ENCODE measurements around the gene UST. TPM values are rescaled to one million over a fixed set of nuclear protein-coding genes. Genes with fewer than 3 reads are reported as not detected.
A peak's percentile ranks its signal among the peaks of the same experiment; 100 is the strongest.

Gene UST
- total and polyA plus RNA-seq, 2 experiments from 2014 or later: 8.0 to 11.7 TPM

- no peak overlapping the region for H2AFZ ChIP-seq
- H3K27me3 ChIP-seq: no peaks in the 10 kb centered on the region
- H3K9me2 ChIP-seq (replicated peaks; ENCODE audit: insufficient read depth): no peaks in the 10 kb centered on the region
- no peak for TF ChIP-seq EZH2phosphoT487 (IDR thresholded peaks at IDR 0.05; ENCODE audit: low read depth, severe bottlenecking, unreplicated experiment)
- no peak for TF ChIP-seq CTCF (IDR thresholded peaks at IDR 0.05; ENCODE audit: poor library complexity)
- TF ChIP-seq EZH2 (IDR thresholded peaks at IDR 0.05; ENCODE audit: borderline replicate concordance): no peak
- no peak overlapping the region for H3K4me3 ChIP-seq
- H3K79me2 ChIP-seq: peaks cover 47% of the 10 kb centered on the region
- peak overlapping the region; percentile 68 for H3K4me2 ChIP-seq
- peaks cover 9% of the 10 kb centered on the region for H3K4me1 ChIP-seq (ENCODE audit: insufficient read depth)
- DNase-seq (ENCODE audit: low spot score): no peak
- no peak overlapping the region for H3K27ac ChIP-seq
- H4K20me1 ChIP-seq (ENCODE audit: insufficient read depth, poor library complexity, severe bottlenecking): no peaks in the 10 kb centered on the region
- H3K9me3 ChIP-seq (ENCODE audit: low read depth): peaks cover 4% of the 10 kb centered on the region
- WGBS (ENCODE audit: low lambda C conversion rate, missing lambda C conversion rate): 92% methylated on average over 1 of the region's 1 CpG
- no peaks in the 10 kb centered on the region for H3K36me3 ChIP-seq (replicated peaks; ENCODE audit: insufficient read depth, low read depth)
Observed at GRCh38 chr6:148760258-148760534, 13.4 kb downstream of the UST start.

- H3K79me2 ChIP-seq: peaks cover 46% of the 10 kb centered on the region
- peaks cover 9% of the 10 kb centered on the region for H3K4me1 ChIP-seq (ENCODE audit: insufficient read depth)
- no peak overlapping the region for H3K4me3 ChIP-seq
- H2AFZ ChIP-seq: peak overlapping the region; percentile 27
- no peaks in the 10 kb centered on the region for H3K36me3 ChIP-seq (replicated peaks; ENCODE audit: insufficient read depth, low read depth)
- no peaks in the 10 kb centered on the region for H3K27me3 ChIP-seq
- peaks cover 4% of the 10 kb centered on the region for H3K9me3 ChIP-seq (ENCODE audit: low read depth)
- peak overlapping the region; percentile 77 for H3K27ac ChIP-seq
- DNase-seq (ENCODE audit: low spot score): peak; percentile 55
- H3K4me2 ChIP-seq: peak overlapping the region; percentile 68
- no peaks in the 10 kb centered on the region for H3K9me2 ChIP-seq (replicated peaks; ENCODE audit: insufficient read depth)
- no peaks in the 10 kb centered on the region for H4K20me1 ChIP-seq (ENCODE audit: insufficient read depth, poor library complexity, severe bottlenecking)
- no peak for TF ChIP-seq EZH2 (IDR thresholded peaks at IDR 0.05; ENCODE audit: borderline replicate concordance)
- no peak for TF ChIP-seq EZH2phosphoT487 (IDR thresholded peaks at IDR 0.05; ENCODE audit: low read depth, severe bottlenecking, unreplicated experiment)
- no peak for TF ChIP-seq CTCF (IDR thresholded peaks at IDR 0.05; ENCODE audit: poor library complexity)
- WGBS (ENCODE audit: low lambda C conversion rate, missing lambda C conversion rate): 27% methylated on average over 14 of the region's 14 CpGs
Observed at GRCh38 chr6:148760568-148761526, 14.0 kb downstream of the UST start.

- Histone ChIP-seq H4K20me1 (ENCODE audit: insufficient read depth, poor library complexity, severe bottlenecking) (no peaks in the 10 kb centered on the region), H3K4me3 (no peak overlapping the region), H3K27ac (peak overlapping the region; percentile 77), H2AFZ (no peak overlapping the region), H3K9me2 (replicated peaks; ENCODE audit: insufficient read depth) (no peaks in the 10 kb centered on the region), H3K9me3 (ENCODE audit: low read depth) (peaks cover 4% of the 10 kb centered on the region), H3K79me2 (peaks cover 52% of the 10 kb centered on the region), H3K27me3 (no peaks in the 10 kb centered on the region), H3K36me3 (replicated peaks; ENCODE audit: insufficient read depth, low read depth) (no peaks in the 10 kb centered on the region), H3K4me2 (peak overlapping the region; percentile 68), H3K4me1 (ENCODE audit: insufficient read depth) (peaks cover 9% of the 10 kb centered on the region)
- TF ChIP-seq CTCF (IDR thresholded peaks at IDR 0.05; ENCODE audit: poor library complexity): no peak
- TF ChIP-seq EZH2 (IDR thresholded peaks at IDR 0.05; ENCODE audit: borderline replicate concordance): no peak
- no peak for TF ChIP-seq EZH2phosphoT487 (IDR thresholded peaks at IDR 0.05; ENCODE audit: low read depth, severe bottlenecking, unreplicated experiment)
- DNase-seq (ENCODE audit: low spot score): no peak
- 74% methylated on average over 8 of the region's 8 CpGs for WGBS (ENCODE audit: low lambda C conversion rate, missing lambda C conversion rate)
Observed at GRCh38 chr6:148761527-148762011, 14.7 kb downstream of the UST start.
